AG04449 (cell line): Measurements from ENCODE around the gene DLGAP3.
A peak's percentile ranks its signal among the peaks of the same experiment; 100 is the strongest.

Experiments
- CTCF ChIA-PET: fragments of 350-600 bp; formaldehyde crosslinking; extraction: SDS; loops from one replicate; lab custom pipeline; 2021; ENCODE audit warnings: antibody characterized with exemption; lab: Yijun Ruan, JAX
- POLR2A ChIA-PET: fragments of 400-600, 350-600 bp; formaldehyde crosslinking; extraction: SDS; loops from one replicate; lab custom pipeline; 2020; ENCODE audit warnings: antibody characterized with exemption, inconsistent platforms; lab: Yijun Ruan, JAX
- DNase-seq: peaks from one replicate; pipeline ENCODE4 v3.0.0-alpha.2; 2010; ENCODE audit warnings: low read depth, low spot score
- H3K4me3 ChIP-seq: 2 replicates; pipeline ENCODE4 v1.5.1; 2011; ENCODE audit warnings: low read depth, mild to moderate bottlenecking, control low read depth, low read length
- TF ChIP-seq, protein P1 (sequence below): IDR thresholded peaks from one replicate; pipeline ENCODE4 v1.5.1; 2011; ENCODE audit warnings: mild to moderate bottlenecking, moderate library complexity, low read length, control low read depth, inconsistent platforms; ENCODE audit not compliant: insufficient read depth; ENCODE audit errors: missing control alignments

Gene DLGAP3

DNA sequence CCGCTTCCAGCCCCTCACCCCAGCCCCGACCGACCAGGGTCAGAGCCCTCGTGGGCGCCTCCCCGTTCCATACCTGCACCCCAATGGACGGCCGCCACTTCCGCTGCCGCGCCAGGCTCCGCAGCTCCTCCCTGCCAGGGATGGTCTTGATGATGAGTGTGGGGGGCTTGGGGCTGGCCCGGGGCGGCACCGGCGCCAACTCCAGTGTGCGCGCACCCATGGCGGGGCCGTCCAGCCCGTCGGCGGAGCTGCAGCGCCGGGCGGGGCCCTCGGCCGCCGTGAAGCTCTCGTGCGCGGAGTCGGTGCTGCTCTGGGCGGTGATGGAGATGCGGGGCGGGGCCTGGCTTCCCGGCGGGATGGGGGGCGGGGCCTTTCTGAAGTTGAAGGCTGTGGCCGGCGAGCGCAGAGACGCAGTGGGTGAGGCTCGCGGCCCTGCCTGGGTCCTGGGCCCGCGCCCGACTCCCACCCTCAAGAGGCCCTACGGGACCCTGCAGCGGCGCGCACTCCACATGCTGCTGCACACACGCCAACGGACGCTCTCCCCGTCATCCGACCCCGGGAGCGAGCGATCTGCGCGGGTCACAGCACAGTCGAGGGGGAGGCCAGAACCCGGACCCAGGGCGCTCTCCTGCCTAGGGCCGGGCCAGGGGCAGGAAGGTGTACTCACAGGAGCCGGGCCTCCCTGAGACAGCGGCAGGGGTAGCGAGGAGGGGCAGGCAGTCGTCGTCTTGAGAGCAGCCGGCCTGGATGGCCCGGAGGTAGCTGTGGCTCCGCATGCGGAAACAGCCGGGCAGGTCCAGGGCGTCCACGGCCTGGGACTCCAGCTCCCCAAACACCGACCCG, 43.8 kb downstream of the DLGAP3 start:
- H3K4me3 ChIP-seq, result peak overlapping the region; percentile 50
- no peak for DNase-seq
- ChIA-PET POLR2A (no interaction called here), CTCF (interaction anchor here (1.2 to 5.9 kb wide), 3 partner anchors 14 to 26 kb away, joined by 4 to 30 read pairs (median 5); partner anchors contain the start of gene SMIM12)
- TF ChIP-seq, protein P1, sequence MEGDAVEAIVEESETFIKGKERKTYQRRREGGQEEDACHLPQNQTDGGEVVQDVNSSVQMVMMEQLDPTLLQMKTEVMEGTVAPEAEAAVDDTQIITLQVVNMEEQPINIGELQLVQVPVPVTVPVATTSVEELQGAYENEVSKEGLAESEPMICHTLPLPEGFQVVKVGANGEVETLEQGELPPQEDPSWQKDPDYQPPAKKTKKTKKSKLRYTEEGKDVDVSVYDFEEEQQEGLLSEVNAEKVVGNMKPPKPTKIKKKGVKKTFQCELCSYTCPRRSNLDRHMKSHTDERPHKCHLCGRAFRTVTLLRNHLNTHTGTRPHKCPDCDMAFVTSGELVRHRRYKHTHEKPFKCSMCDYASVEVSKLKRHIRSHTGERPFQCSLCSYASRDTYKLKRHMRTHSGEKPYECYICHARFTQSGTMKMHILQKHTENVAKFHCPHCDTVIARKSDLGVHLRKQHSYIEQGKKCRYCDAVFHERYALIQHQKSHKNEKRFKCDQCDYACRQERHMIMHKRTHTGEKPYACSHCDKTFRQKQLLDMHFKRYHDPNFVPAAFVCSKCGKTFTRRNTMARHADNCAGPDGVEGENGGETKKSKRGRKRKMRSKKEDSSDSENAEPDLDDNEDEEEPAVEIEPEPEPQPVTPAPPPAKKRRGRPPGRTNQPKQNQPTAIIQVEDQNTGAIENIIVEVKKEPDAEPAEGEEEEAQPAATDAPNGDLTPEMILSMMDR, result no peak

DNA sequence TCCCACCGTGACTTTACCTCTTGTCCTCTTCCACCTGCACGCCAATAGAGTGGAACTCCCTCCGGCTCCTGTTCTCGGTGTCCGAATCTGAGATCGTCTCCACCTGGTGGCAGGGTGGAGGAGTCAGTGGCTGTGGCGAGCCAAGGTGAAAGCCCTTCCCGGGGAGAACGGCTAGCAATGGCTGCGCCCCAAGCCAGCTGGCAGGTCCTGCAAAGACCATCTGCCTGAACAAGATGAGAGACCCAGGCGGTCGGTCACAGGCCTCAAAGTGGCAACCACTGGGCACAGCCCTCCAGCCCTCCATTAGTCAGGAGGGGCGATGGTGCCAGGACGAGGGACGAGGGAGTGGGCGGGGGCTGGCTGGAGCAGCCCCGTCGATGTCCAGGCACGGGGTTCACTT, 44.5 kb downstream of the DLGAP3 start:
- ChIA-PET POLR2A (no interaction called here), CTCF (interaction anchor here (1.4 to 5.9 kb wide), 2 partner anchors 13 to 19 kb away, joined by 5 to 30 read pairs; no protein-coding TSS in a partner anchor)
- DNase-seq, result no peak
- TF ChIP-seq, protein P1, result no peak
- no peak overlapping the region for H3K4me3 ChIP-seq

DNA sequence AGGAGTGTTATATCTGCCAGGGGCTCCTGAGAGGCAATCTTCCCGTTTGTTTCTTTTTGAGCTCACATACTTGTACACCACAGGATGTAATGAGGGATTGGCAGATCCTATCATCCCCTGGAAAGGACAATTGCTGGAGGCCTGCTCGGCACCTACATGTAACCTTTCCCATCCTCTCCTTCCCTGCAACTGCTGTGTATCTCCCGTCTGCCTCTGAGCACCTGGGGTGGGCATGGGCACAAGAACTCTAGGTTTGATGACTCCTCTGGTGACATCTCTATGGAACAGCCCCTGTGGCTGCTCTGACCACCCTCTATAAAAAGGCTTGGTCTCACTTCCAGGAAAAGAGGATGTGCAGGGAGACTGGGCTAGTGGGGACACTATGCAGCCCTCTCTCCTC, 44.9 kb downstream of the DLGAP3 start:
- DNase-seq, result no peak
- no peak overlapping the region for H3K4me3 ChIP-seq
- POLR2A ChIA-PET, result no interaction called here
- TF ChIP-seq, protein P1, result no peak
- CTCF ChIA-PET, result interaction anchor here (1.4 to 5.9 kb wide), 2 partner anchors 12 to 19 kb away, joined by 5 to 30 read pairs; no protein-coding TSS in a partner anchor

DNA sequence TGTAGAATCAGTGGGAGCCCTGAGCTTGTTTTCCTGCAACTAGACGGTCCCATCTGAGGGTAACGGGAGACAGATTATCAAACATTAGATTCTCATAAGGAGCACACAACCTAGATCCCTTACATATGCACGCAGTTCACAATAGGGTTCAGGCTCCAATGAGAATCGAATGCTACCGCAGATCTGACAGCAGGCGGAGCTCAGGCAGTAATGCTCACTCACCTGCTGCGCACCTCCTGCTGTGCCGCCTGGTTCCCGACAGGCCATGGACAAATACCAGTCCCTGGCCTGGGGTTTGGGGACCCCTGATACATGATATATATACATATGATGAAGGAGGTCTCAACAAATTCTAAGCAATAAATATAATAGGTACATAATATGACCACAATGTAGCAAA, 50.2 kb downstream of the DLGAP3 start:
- no peak overlapping the region for H3K4me3 ChIP-seq
- POLR2A ChIA-PET, result no interaction called here
- TF ChIP-seq, protein P1, result no peak
- DNase-seq, result no peak
- CTCF ChIA-PET, result interaction anchor here (1.0 to 3.2 kb wide), 2 partner anchors 12 to 19 kb away, joined by 5 to 22 read pairs; partner anchors contain the start of gene SMIM12

DNA sequence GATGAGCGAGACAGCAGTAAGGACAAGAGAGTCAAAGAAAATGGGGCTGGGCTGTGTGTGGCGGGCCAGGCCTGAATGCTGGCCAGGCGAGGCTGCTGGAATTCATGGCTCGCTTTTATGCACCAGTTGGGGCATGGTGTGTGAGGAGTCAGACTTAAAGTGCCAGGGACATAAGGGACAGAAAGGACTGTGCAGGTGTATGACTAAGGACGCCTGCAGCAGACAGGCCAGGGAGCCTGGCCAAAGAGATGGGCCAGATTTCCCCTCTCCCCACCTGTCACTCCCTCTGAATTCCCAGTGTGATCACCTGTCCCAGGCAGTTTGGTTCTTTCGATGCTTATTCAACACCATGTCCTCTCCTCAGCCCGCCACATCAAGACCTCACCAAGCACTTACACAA, 53.0 kb downstream of the DLGAP3 start:
- CTCF ChIA-PET, result interaction anchor here (3.2 kb wide), 1 partner anchor 10 kb away, joined by 22 read pairs; no protein-coding TSS in a partner anchor
- POLR2A ChIA-PET, result no interaction called here
- TF ChIP-seq, protein P1, result no peak
- DNase-seq, result no peak
- H3K4me3 ChIP-seq, result no peak overlapping the region

DNA sequence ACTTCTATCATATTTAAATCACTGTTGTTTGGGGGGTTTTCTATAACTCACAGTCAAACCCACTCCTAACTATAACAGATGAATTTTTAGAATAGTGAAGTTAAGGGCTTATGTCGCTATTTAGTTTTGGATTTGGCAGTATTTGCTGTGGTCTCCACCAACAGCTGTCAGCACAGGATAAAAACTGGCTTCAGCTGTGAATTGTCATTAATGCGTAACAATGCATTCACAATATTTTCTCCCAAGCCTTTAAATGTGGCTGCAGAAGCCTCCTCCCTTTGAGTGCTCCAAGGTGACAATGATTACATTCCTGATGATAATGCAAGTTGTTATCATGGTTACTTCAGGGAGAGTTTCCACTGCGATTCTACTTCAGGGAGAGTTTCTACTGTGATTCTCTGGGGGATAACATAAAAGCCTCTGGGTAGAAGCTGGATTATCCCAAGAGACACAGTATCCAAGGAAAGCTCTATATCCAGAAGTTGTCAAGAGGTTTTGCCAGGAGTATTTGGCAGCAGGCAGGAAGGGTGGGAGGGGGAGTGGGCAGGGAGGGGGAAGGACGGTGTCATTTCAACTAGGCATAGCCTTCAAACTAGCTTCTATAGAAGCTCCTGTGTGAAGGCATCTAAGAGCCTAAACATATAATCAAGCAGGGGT, 55.0 kb downstream of the DLGAP3 start:
- TF ChIP-seq, protein P1, result no peak
- POLR2A ChIA-PET, result no interaction called here
- no peak overlapping the region for H3K4me3 ChIP-seq
- CTCF ChIA-PET, result interaction anchor here (1.2 to 11.5 kb wide), 2 partner anchors 9 to 18 kb away, joined by 8 to 158 read pairs; partner anchors contain the start of gene SMIM12
- no peak for DNase-seq
